ENCODE results near the gene MYBPH.

DNA sequence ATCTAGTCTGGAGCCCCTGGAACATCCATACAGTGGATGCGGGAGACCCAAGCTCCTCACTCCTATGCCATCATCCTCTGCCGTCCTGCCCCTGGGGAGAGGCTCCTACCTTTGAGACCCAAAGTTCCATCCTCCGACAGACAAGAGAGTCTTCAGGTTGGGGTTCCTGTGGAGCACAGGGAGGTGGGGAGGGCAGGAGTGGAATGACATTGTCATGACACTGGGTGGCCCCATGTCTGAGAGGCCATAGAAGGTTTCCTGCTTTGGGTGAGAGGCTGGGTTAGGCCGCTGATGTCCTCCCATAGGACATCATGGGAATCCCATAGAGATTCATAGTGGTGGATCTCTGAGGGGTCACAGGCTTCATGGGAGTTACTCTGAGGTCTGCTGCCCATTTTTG is 8.8 kb upstream of the MYBPH start:
- TF ChIP-seq, protein P1, sequence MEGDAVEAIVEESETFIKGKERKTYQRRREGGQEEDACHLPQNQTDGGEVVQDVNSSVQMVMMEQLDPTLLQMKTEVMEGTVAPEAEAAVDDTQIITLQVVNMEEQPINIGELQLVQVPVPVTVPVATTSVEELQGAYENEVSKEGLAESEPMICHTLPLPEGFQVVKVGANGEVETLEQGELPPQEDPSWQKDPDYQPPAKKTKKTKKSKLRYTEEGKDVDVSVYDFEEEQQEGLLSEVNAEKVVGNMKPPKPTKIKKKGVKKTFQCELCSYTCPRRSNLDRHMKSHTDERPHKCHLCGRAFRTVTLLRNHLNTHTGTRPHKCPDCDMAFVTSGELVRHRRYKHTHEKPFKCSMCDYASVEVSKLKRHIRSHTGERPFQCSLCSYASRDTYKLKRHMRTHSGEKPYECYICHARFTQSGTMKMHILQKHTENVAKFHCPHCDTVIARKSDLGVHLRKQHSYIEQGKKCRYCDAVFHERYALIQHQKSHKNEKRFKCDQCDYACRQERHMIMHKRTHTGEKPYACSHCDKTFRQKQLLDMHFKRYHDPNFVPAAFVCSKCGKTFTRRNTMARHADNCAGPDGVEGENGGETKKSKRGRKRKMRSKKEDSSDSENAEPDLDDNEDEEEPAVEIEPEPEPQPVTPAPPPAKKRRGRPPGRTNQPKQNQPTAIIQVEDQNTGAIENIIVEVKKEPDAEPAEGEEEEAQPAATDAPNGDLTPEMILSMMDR (IDR thresholded peaks at IDR 0.05) = no peak
- TF ChIP-seq POLR2A (IDR thresholded peaks at IDR 0.05) = no peak

Data from right lobe of liver (tissue), 4 donors.